Tibial nerve (tissue), 4 donors: ENCODE data around the gene RAB17. TPM values are rescaled to one million over a fixed set of nuclear protein-coding genes. Genes with fewer than 3 reads are reported as not detected.

Experiments
- DNase-seq, 2 donors: peaks; one replicate each; pipeline ENCODE4 v3.0.0-alpha.2; 2019; ENCODE audit warnings: low spot score in 2 of 2
- H3K27ac ChIP-seq, 4 donors: fragments of 200-600 bp; sonication (generic) in 3 of 4; one replicate each; pipeline ENCODE4 v1.5.1; 2017 to 2019; ENCODE audit warnings: mild to moderate bottlenecking in 1 of 4
- H3K27me3 ChIP-seq, 2 donors: fragments of 200-600 bp; sonication (generic) in 1 of 2; one replicate each; pipeline versions ENCODE4 v1.5.1 to v1.6.0; 2017 to 2019
- H3K36me3 ChIP-seq, 3 donors: fragments of 200-600 bp; sonication (generic); one replicate each; pipeline ENCODE4 v1.5.1; 2018 to 2019
- H3K4me1 ChIP-seq, 4 donors: fragments of 200-600 bp; sonication (generic) in 3 of 4; one replicate each; pipeline ENCODE4 v1.5.1; 2017 to 2019
- H3K4me3 ChIP-seq, 4 donors: fragments of 200-600 bp; sonication (generic) in 3 of 4; one replicate each; pipeline ENCODE4 v1.5.1; 2017 to 2019; ENCODE audit warnings: mild to moderate bottlenecking in 1 of 4, moderate library complexity in 1 of 4
- H3K9me3 ChIP-seq, 4 donors: fragments of 200-600 bp; sonication (generic) in 3 of 4; one replicate each; pipeline ENCODE4 v1.5.1; 2017 to 2019
- CTCF ChIP-seq, 5 experiments: fragments of 200-600 bp in 3 of 5; fragments of 450-650 bp in 2 of 5; sonication (generic) in 3 of 5; IDR thresholded peaks; one replicate each; pipeline ENCODE4 v1.5.1; 2016 to 2019; ENCODE audit warnings: antibody characterized with exemption in 5 of 5, mild to moderate bottlenecking in 3 of 5, moderate library complexity in 2 of 5
- EP300 ChIP-seq, 2 donors: sonication (generic); formaldehyde crosslinking; IDR thresholded peaks; one replicate each; pipeline ENCODE4 v1.6.1; 2017; ENCODE audit warnings: antibody characterized with exemption in 2 of 2, mild to moderate bottlenecking in 1 of 2
- POLR2A ChIP-seq, 2 donors: fragments of 450-650 bp; IDR thresholded peaks; one replicate each; pipeline ENCODE4 v1.6.1; 2017; ENCODE audit warnings: antibody characterized with exemption in 2 of 2, mild to moderate bottlenecking in 2 of 2, moderate library complexity in 2 of 2
- WGBS, 2 donors: methylation state at CpG; one replicate each; pipeline ENCODE4 v1.1.5; 2018; 5-methylcytosine and 5-hydroxymethylcytosine counted together
- total RNA-seq, 4 donors: library from RNA; depleted of rRNA; stranded (reverse); fragments of >200 nt; gene quantifications; one replicate each; pipeline ENCODE4 v1.1.0, GENCODE V29; 2016

Gene RAB17
- total RNA-seq, 4 donors from 2014 or later = 0.63 to 2.1 TPM; not detected in 2

- peaks cover 0 to 8% (median 0%) of the 10 kb centered on the region in 3 donors for H3K36me3 ChIP-seq
These were observed 59.8 kb downstream of the RAB17 start for GRCh38 chr2:237530472-237531433.

GRCh38 chr2:237529452-237530402, 60.8 kb downstream of the RAB17 start:
- Histone ChIP-seq H3K4me3 (no peak overlapping the region), H3K27ac (no peak overlapping the region), H3K36me3 (peaks cover 0 to 15% (median 0%) of the 10 kb centered on the region in 3 donors), H3K9me3 (no peaks in the 10 kb centered on the region), H3K4me1 (no peaks in the 10 kb centered on the region), H3K27me3 (no peaks in the 10 kb centered on the region)
- DNase-seq = no peak
- 79 to 82% methylated on average over 18 to 19 of the region's 19 CpGs for WGBS, 2 donors
- TF ChIP-seq EP300 (IDR thresholded peaks at IDR 0.05) (no peak), CTCF (IDR thresholded peaks at IDR 0.05) (no peak), POLR2A (IDR thresholded peaks at IDR 0.05) (no peak)

More at GRCh38 chr2:237530472-237531433, 59.8 kb downstream of the RAB17 start:
- Histone ChIP-seq H3K4me1 (no peaks in the 10 kb centered on the region), H3K27me3 (no peaks in the 10 kb centered on the region), H3K27ac (no peak overlapping the region), H3K4me3 (no peak overlapping the region), H3K9me3 (no peaks in the 10 kb centered on the region)
- no peak for DNase-seq
- no peak for TF ChIP-seq EP300 (IDR thresholded peaks at IDR 0.05)
- TF ChIP-seq POLR2A (IDR thresholded peaks at IDR 0.05) = no peak
- no peak for TF ChIP-seq CTCF (IDR thresholded peaks at IDR 0.05)
- 84 to 91% methylated on average over 12 of the region's 12 CpGs for whole genome bisulfite sequencing, 2 donors

DNA sequence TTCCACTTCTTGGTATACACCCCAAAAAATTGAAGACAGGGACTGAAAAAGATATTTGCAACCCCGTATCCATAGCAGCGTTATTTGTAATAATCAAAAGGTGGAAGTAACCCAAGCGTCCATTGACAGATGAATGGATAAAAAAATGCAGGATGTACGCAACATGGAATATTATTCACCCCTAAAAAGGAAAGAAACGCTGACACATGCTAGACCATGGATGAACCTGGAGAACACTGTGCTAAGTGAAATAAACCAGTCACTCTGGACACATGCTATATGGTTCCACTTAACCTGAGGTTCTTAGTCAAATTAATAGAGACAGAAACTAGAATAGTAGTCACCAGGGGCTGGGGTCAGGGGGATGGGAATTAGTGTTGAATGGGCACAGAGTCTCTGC, 62.8 kb downstream of the RAB17 start:
- WGBS, 2 donors = 95% methylated on average over 5 of the region's 5 CpGs
- Histone ChIP-seq H3K27me3 (no peaks in the 10 kb centered on the region), H3K4me3 (no peak overlapping the region), H3K36me3 (peaks cover 0 to 18% (median 0%) of the 10 kb centered on the region in 3 donors), H3K9me3 (no peaks in the 10 kb centered on the region), H3K27ac (no peak overlapping the region), H3K4me1 (no peaks in the 10 kb centered on the region)
- TF ChIP-seq POLR2A (IDR thresholded peaks at IDR 0.05) (no peak), CTCF (IDR thresholded peaks at IDR 0.05) (no peak), EP300 (IDR thresholded peaks at IDR 0.05) (no peak)
- DNase-seq = no peak

GRCh38 chr2:237527233-237527632, 63.3 kb downstream of the RAB17 start:
- TF ChIP-seq EP300 (IDR thresholded peaks at IDR 0.05) (no peak), CTCF (IDR thresholded peaks at IDR 0.05) (no peak), POLR2A (IDR thresholded peaks at IDR 0.05) (no peak)
- Histone ChIP-seq H3K9me3 (no peaks in the 10 kb centered on the region), H3K4me1 (no peaks in the 10 kb centered on the region), H3K27me3 (no peaks in the 10 kb centered on the region), H3K27ac (no peak overlapping the region), H3K4me3 (no peak overlapping the region), H3K36me3 (peaks cover 0 to 18% (median 0%) of the 10 kb centered on the region in 3 donors)
- 87 to 93% methylated on average over 11 of the region's 11 CpGs for WGBS, 2 donors
- no peak for DNase-seq
